Measurements from ENCODE around the gene RASGRP3. TPM values are rescaled to one million over a fixed set of nuclear protein-coding genes. Genes with fewer than 3 reads are reported as not detected.

RASGRP3 gene
- total and polyA plus RNA-seq, 9 of the 15 experiments (the other 6 are each of a cell fraction or from before 2014, with no cell fraction given), result 0.18 to 1.7 (median 1.2) TPM

GRCh38 chr2:33532146-33532545 lies 55.7 kb downstream of the RASGRP3 start:
- FAIRE-seq (no peak), DNase-seq (ENCODE audit: extremely low read depth in 1 of 4, low spot score in 3 of 4) (no peak), ATAC-seq (no peak)
- Histone ChIP-seq H3K4me2 (ENCODE audit: insufficient read depth, low read length) (no peak overlapping the region), H3K9ac (ENCODE audit: insufficient read depth in 1 of 2, low read depth in 2 of 2, low read length in 2 of 2) (no peak overlapping the region), H4K20me1 (replicated peaks; ENCODE audit: control insufficient read depth, insufficient read depth, low read length) (no peaks in the 10 kb centered on the region), H3K79me2 (ENCODE audit: control insufficient read depth, insufficient read depth, low read length) (no peaks in the 10 kb centered on the region), H2AFZ (ENCODE audit: low read depth, low read length) (no peak overlapping the region), H3K9me3 (replicated peaks; ENCODE audit: control insufficient read depth, insufficient read depth, low read depth, low read length) (no peaks in the 10 kb centered on the region), H3K36me3 (ENCODE audit: control insufficient read depth, insufficient read depth, low read length) (no peaks in the 10 kb centered on the region), H3K27ac (ENCODE audit: extremely low read depth, low read depth, low read length) (no peak overlapping the region), H3K27me3 (ENCODE audit: control insufficient read depth in 2 of 2, insufficient read depth in 2 of 2, low read length in 2 of 2) (peaks cover 2 to 4% of the 10 kb centered on the region in 2 experiments; a peak in 3 of 5 replicates), H3K4me3 (no peak overlapping the region), H3K9me1 (ENCODE audit: control insufficient read depth, insufficient read depth, low read length) (no peaks in the 10 kb centered on the region), H3K4me1 (replicated peaks in 1 of 2; ENCODE audit: control insufficient read depth in 2 of 2, insufficient read depth in 2 of 2, low read length in 2 of 2) (no peaks in the 10 kb centered on the region)
- 5% methylated on average over 8 of the region's 8 CpGs for WGBS (ENCODE audit: insufficient coverage, low coverage, missing lambda C conversion rate)
- in situ Hi-C loops (cut with MboI) (no loop called here), intact Hi-C loops (cut with micrococcal nuclease) (no loop called here)
- ChIA-PET POLR2A (no interaction called here), CTCF (ENCODE audit: low intra/inter-chr PET ratio) (no interaction called here)
- BruUV-seq (replicated peaks), result no TSS peak
- TF ChIP-seq FOXK1 (CRISPR knock-in tag; IDR thresholded peaks at IDR 0.05; ENCODE audit: borderline replicate concordance) (no peak), MEIS2 (IDR thresholded peaks at IDR 0.05; ENCODE audit: partially characterized antibody) (peak; percentile 37)

DNA sequence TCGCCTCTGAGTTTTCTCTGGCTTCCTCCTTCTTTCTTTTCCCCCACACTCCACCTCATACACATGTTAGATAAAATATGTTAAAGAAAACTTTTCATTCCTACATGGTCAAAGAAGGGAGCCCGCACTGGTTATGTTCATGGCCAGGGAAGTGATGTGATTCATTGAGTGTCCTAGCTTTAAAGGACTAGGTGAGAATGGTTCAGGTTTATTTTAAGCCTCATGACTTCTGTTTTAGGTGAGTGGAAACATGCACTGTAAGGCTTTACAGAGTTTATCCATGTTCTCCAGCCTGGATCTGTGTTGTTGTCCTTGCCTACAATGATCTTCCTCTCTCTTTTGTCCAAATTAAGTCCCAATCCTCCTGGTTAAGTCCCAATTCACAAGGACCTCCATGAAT lies 56.5 kb downstream of the RASGRP3 start:
- Histone ChIP-seq H3K4me2 (ENCODE audit: insufficient read depth, low read length) (no peak overlapping the region), H3K9ac (ENCODE audit: insufficient read depth in 1 of 2, low read depth in 2 of 2, low read length in 2 of 2) (no peak overlapping the region), H3K9me1 (ENCODE audit: control insufficient read depth, insufficient read depth, low read length) (no peaks in the 10 kb centered on the region), H2AFZ (ENCODE audit: low read depth, low read length) (no peak overlapping the region), H3K27me3 (ENCODE audit: control insufficient read depth in 2 of 2, insufficient read depth in 2 of 2, low read length in 2 of 2) (peaks cover 2 to 4% of the 10 kb centered on the region in 2 experiments; a peak in 2 of 5 replicates), H3K4me3 (no peak overlapping the region), H4K20me1 (replicated peaks; ENCODE audit: control insufficient read depth, insufficient read depth, low read length) (no peaks in the 10 kb centered on the region), H3K27ac (ENCODE audit: extremely low read depth, low read depth, low read length) (no peak overlapping the region), H3K79me2 (ENCODE audit: control insufficient read depth, insufficient read depth, low read length) (no peaks in the 10 kb centered on the region), H3K36me3 (ENCODE audit: control insufficient read depth, insufficient read depth, low read length) (no peaks in the 10 kb centered on the region), H3K9me3 (replicated peaks; ENCODE audit: control insufficient read depth, insufficient read depth, low read depth, low read length) (no peaks in the 10 kb centered on the region), H3K4me1 (replicated peaks in 1 of 2; ENCODE audit: control insufficient read depth in 2 of 2, insufficient read depth in 2 of 2, low read length in 2 of 2) (no peaks in the 10 kb centered on the region)
- ATAC-seq (no peak), FAIRE-seq (no peak), DNase-seq (ENCODE audit: extremely low read depth in 1 of 4, low spot score in 3 of 4) (no peak)
- BruUV-seq (replicated peaks), result no TSS peak
- POLR2A ChIA-PET, result no interaction called here
- CTCF ChIA-PET (ENCODE audit: low intra/inter-chr PET ratio), result no interaction called here
- in situ Hi-C loops (cut with MboI) (no loop called here), intact Hi-C loops (cut with micrococcal nuclease) (no loop called here)
- WGBS (ENCODE audit: insufficient coverage, low coverage, missing lambda C conversion rate), result 0% methylated on average over 2 of the region's 2 CpGs
- TF ChIP-seq CREB3L1 (IDR thresholded peaks at IDR 0.05; ENCODE audit: borderline replicate concordance, low read depth), result no peak
- no peak for TF ChIP-seq ZNF561 (CRISPR knock-in tag; conservative IDR thresholded peaks at IDR 0.05)
- TF ChIP-seq NCOA2 (IDR thresholded peaks at IDR 0.05; ENCODE audit: partially characterized antibody in 2 of 2), result no peak
- no peak for TF ChIP-seq NCOR1 (IDR thresholded peaks at IDR 0.05)
- no peak for TF ChIP-seq EZH2 (IDR thresholded peaks at IDR 0.05; ENCODE audit: borderline replicate concordance, low read depth, low read length)
- no peak for TF ChIP-seq BMI1 (IDR thresholded peaks at IDR 0.05; ENCODE audit: low read length)

Measured in K562 (cell line).